Measurements from ENCODE around the gene ABCG1. TPM values are rescaled to one million over a fixed set of nuclear protein-coding genes. Genes with fewer than 3 reads are reported as not detected.

ABCG1 gene
- total and polyA plus RNA-seq, 2 donors (not counting 1 experiment from before 2014, with no cell fraction given), result under 0.01 to 0.12 TPM

GRCh38 chr21:42316891-42317290, 98.0 kb downstream of the ABCG1 start:
- Histone ChIP-seq H3K4me2 (ENCODE audit: extremely low read depth, insufficient read depth, low read length) (no peak overlapping the region), H3K9me3 (ENCODE audit: control insufficient read depth, insufficient read depth, low read depth, low read length) (no peaks in the 10 kb centered on the region), H3K4me1 (ENCODE audit: control insufficient read depth, extremely low read depth, insufficient read depth, low read length) (no peaks in the 10 kb centered on the region), H3K27ac (ENCODE audit: insufficient read depth, low read length) (no peak overlapping the region), H4K20me1 (ENCODE audit: control insufficient read depth, extremely low read depth, insufficient read depth, low read length) (no peaks in the 10 kb centered on the region), H3K79me2 (ENCODE audit: control insufficient read depth, insufficient read depth, low read length) (no peaks in the 10 kb centered on the region), H3K9ac (ENCODE audit: insufficient read depth, low read length) (no peak overlapping the region), H3K4me3 (replicated peaks in 1 of 4; ENCODE audit: control extremely low read depth in 1 of 4, insufficient read depth in 1 of 4, low read depth in 3 of 4, low read length in 4 of 4) (no peak overlapping the region), H3K36me3 (ENCODE audit: control insufficient read depth, insufficient read depth, low read length) (no peaks in the 10 kb centered on the region), H3K27me3 (ENCODE audit: control insufficient read depth, insufficient read depth, low read length) (no peaks in the 10 kb centered on the region), H2AFZ (ENCODE audit: low read length) (no peak overlapping the region)
- TF ChIP-seq EZH2 (IDR thresholded peaks at IDR 0.05; ENCODE audit: low read length, missing control alignments), result no peak
- TF ChIP-seq, protein P1, sequence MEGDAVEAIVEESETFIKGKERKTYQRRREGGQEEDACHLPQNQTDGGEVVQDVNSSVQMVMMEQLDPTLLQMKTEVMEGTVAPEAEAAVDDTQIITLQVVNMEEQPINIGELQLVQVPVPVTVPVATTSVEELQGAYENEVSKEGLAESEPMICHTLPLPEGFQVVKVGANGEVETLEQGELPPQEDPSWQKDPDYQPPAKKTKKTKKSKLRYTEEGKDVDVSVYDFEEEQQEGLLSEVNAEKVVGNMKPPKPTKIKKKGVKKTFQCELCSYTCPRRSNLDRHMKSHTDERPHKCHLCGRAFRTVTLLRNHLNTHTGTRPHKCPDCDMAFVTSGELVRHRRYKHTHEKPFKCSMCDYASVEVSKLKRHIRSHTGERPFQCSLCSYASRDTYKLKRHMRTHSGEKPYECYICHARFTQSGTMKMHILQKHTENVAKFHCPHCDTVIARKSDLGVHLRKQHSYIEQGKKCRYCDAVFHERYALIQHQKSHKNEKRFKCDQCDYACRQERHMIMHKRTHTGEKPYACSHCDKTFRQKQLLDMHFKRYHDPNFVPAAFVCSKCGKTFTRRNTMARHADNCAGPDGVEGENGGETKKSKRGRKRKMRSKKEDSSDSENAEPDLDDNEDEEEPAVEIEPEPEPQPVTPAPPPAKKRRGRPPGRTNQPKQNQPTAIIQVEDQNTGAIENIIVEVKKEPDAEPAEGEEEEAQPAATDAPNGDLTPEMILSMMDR (conservative IDR thresholded peaks at IDR 0.05 in 1 of 2, IDR thresholded peaks at IDR 0.05 in 1 of 2; ENCODE audit: low read depth in 1 of 2, low read length in 2 of 2), result no peak
- no peak for DNase-seq (ENCODE audit: low read depth in 2 of 2)

DNA sequence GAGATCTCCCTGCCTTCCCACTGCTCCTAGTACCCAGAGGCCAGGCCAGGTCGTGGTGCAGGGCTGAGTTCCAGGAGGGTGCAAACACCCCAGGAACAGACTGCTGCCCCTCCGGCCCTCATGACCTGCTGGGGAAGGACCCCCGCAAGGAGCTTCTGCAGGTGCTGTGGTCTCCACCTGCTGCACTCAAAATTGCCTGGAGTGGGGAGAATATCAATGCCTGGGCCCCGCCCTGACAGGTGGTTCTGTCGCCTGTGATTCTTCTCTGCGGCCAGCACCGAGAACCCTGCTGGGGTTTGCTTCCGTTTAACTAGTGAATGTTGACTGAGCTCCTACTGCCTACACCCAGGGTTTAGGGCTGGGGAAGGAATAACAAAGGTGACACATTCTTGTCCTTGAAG, 98.4 kb downstream of the ABCG1 start:
- Histone ChIP-seq H3K4me2 (ENCODE audit: extremely low read depth, insufficient read depth, low read length) (no peak overlapping the region), H4K20me1 (ENCODE audit: control insufficient read depth, extremely low read depth, insufficient read depth, low read length) (no peaks in the 10 kb centered on the region), H2AFZ (ENCODE audit: low read length) (no peak overlapping the region), H3K27ac (ENCODE audit: insufficient read depth, low read length) (no peak overlapping the region), H3K9me3 (ENCODE audit: control insufficient read depth, insufficient read depth, low read depth, low read length) (no peaks in the 10 kb centered on the region), H3K27me3 (ENCODE audit: control insufficient read depth, insufficient read depth, low read length) (no peaks in the 10 kb centered on the region), H3K4me1 (ENCODE audit: control insufficient read depth, extremely low read depth, insufficient read depth, low read length) (no peaks in the 10 kb centered on the region), H3K79me2 (ENCODE audit: control insufficient read depth, insufficient read depth, low read length) (no peaks in the 10 kb centered on the region), H3K36me3 (ENCODE audit: control insufficient read depth, insufficient read depth, low read length) (no peaks in the 10 kb centered on the region), H3K4me3 (replicated peaks in 1 of 4; ENCODE audit: control extremely low read depth in 1 of 4, insufficient read depth in 1 of 4, low read depth in 3 of 4, low read length in 4 of 4) (no peak overlapping the region), H3K9ac (ENCODE audit: insufficient read depth, low read length) (no peak overlapping the region)
- DNase-seq (ENCODE audit: low read depth in 2 of 2), result no peak
- no peak for TF ChIP-seq EZH2 (IDR thresholded peaks at IDR 0.05; ENCODE audit: low read length, missing control alignments)
- TF ChIP-seq, protein P1 (conservative IDR thresholded peaks at IDR 0.05 in 1 of 2, IDR thresholded peaks at IDR 0.05 in 1 of 2; ENCODE audit: low read depth in 1 of 2, low read length in 2 of 2), result no peak

DNA sequence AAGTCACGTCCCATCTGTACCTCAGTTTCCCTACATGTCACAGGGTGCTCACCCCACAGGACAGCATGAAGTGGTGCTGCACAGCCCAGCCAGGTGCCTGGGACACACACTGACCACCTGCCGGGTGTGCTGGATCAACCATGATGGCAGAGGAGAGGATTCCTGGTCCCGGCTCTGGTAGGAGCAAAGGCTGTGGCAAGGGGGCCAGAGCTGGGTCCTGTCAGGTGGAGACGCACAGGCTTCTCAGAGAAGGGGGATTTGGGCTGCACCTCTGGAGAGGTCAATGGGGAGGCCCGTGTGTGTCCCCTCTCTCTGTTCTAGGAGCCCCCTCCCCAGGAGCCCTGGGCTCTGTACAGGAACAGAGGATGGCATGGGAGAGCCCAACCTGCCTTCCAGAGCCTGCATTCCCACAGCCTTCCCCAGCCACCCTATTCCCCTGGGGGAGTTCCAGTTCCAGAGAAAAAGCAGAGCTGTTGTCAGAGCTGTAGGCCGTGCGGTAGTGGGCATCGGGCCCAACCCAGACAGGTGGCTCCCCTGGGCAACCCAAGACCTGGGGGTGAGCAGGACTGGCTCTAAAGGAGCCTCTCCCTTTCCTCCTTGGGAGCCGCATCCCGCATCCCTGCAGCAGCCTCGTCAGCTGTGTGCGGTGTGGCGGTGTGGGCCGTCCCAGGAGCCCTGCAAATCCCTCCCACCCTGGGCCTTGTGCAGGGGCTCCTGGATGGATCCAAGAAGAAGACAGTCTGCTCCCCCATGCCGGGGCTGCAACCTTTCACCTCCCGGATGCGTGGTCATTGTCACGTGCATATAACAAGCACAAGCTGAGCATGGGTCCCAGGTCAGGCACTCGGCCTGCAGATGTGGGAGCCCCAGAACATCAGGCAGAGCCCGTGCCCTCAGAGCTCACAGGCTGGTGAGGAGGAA, 99.1 kb downstream of the ABCG1 start:
- H4K20me1 ChIP-seq (ENCODE audit: control insufficient read depth, extremely low read depth, insufficient read depth, low read length), result no peaks in the 10 kb centered on the region
- no peak overlapping the region for H3K9ac ChIP-seq (ENCODE audit: insufficient read depth, low read length)
- no peaks in the 10 kb centered on the region for H3K27me3 ChIP-seq (ENCODE audit: control insufficient read depth, insufficient read depth, low read length)
- no peak overlapping the region for H2AFZ ChIP-seq (ENCODE audit: low read length)
- H3K79me2 ChIP-seq (ENCODE audit: control insufficient read depth, insufficient read depth, low read length), result no peaks in the 10 kb centered on the region
- H3K4me3 ChIP-seq (replicated peaks in 1 of 4; ENCODE audit: control extremely low read depth in 1 of 4, insufficient read depth in 1 of 4, low read depth in 3 of 4, low read length in 4 of 4), result no peak overlapping the region
- no peak for DNase-seq (ENCODE audit: low read depth in 2 of 2)
- H3K9me3 ChIP-seq (ENCODE audit: control insufficient read depth, insufficient read depth, low read depth, low read length), result no peaks in the 10 kb centered on the region
- H3K36me3 ChIP-seq (ENCODE audit: control insufficient read depth, insufficient read depth, low read length), result no peaks in the 10 kb centered on the region
- H3K27ac ChIP-seq (ENCODE audit: insufficient read depth, low read length), result no peak overlapping the region
- no peaks in the 10 kb centered on the region for H3K4me1 ChIP-seq (ENCODE audit: control insufficient read depth, extremely low read depth, insufficient read depth, low read length)
- no peak overlapping the region for H3K4me2 ChIP-seq (ENCODE audit: extremely low read depth, insufficient read depth, low read length)
- TF ChIP-seq, protein P1 (conservative IDR thresholded peaks at IDR 0.05 in 1 of 2, IDR thresholded peaks at IDR 0.05 in 1 of 2; ENCODE audit: low read depth in 1 of 2, low read length in 2 of 2), result no peak
- no peak for TF ChIP-seq EZH2 (IDR thresholded peaks at IDR 0.05; ENCODE audit: low read length, missing control alignments)
